Measurements from ENCODE around the gene DYDC1.

DNA sequence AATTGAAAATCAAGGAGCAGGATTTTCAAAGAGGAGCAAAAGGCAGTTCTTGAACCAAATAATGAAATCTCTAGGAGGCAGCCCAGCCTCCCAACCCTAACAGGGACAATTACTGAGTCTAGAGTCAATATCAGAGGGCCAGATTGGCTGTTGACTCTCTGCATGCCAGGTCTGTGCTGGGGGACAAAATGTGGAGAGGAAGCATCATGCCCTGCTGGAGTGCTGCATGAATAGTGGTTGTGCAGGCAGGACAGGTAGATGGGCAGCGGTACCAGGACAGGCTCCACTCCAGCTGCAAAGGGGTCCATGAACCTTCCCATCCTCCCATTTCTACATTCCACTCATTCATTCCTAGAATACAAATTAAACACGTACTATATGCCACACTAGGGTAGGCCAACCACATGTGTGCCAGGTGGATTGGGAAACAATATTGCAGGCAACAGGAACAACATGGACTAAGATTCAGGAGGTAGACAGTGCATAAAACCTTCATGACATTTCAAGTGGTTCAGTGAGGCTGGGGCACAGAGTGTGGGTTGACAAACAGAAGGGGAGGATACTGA lies 36.7 kb downstream of the DYDC1 start:
- TF ChIP-seq CTCF (IDR thresholded peaks at IDR 0.05; ENCODE audit: insufficient read depth, low read length) = no peak
- TF ChIP-seq, protein P1, sequence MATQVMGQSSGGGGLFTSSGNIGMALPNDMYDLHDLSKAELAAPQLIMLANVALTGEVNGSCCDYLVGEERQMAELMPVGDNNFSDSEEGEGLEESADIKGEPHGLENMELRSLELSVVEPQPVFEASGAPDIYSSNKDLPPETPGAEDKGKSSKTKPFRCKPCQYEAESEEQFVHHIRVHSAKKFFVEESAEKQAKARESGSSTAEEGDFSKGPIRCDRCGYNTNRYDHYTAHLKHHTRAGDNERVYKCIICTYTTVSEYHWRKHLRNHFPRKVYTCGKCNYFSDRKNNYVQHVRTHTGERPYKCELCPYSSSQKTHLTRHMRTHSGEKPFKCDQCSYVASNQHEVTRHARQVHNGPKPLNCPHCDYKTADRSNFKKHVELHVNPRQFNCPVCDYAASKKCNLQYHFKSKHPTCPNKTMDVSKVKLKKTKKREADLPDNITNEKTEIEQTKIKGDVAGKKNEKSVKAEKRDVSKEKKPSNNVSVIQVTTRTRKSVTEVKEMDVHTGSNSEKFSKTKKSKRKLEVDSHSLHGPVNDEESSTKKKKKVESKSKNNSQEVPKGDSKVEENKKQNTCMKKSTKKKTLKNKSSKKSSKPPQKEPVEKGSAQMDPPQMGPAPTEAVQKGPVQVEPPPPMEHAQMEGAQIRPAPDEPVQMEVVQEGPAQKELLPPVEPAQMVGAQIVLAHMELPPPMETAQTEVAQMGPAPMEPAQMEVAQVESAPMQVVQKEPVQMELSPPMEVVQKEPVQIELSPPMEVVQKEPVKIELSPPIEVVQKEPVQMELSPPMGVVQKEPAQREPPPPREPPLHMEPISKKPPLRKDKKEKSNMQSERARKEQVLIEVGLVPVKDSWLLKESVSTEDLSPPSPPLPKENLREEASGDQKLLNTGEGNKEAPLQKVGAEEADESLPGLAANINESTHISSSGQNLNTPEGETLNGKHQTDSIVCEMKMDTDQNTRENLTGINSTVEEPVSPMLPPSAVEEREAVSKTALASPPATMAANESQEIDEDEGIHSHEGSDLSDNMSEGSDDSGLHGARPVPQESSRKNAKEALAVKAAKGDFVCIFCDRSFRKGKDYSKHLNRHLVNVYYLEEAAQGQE (IDR thresholded peaks at IDR 0.05; ENCODE audit: insufficient replicate concordance, low read depth) = no peak
- no peak for TF ChIP-seq POLR2AphosphoS5 (IDR thresholded peaks at IDR 0.05; ENCODE audit: low read depth)
- TF ChIP-seq GABPA (IDR thresholded peaks at IDR 0.05; ENCODE audit: low read depth) = no peak
